GM18508 (cell line): ENCODE data around the gene TTLL1.
"Not testable (repeated sequence)": the region's sequence is repeated elsewhere in the genome, so short reads cannot be mapped to it uniquely, and the experiment has no call there.

Experiments used
- ATAC-seq: cut with Tn5 transposase; IDR thresholded peaks from one replicate; pipeline ENCODE4 v1.9.1; 2021; ENCODE audit warnings: moderate number of reproducible peaks; ENCODE audit not compliant: insufficient read depth, unreplicated experiment

The TTLL1 gene

DNA sequence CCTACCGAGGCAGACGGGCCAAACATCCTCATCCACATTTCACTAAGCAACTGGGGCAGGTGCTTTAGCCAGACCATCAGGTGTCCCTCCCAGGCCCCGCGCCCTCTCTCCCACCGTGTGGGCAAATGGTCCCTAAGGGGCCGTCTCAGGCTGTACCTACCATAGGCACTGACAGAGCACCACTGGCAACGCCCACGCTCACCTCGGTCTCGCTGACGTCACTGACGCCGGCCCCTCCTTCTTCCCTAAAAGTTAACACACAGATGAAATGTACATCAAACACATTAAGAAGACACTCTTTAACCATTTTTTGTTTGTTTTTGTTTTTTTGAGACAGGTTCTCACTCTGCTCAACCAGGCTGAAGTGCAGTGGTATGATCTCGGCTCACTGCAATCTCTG is 9.4 kb downstream of the TTLL1 start:
- no peak for ATAC-seq

DNA sequence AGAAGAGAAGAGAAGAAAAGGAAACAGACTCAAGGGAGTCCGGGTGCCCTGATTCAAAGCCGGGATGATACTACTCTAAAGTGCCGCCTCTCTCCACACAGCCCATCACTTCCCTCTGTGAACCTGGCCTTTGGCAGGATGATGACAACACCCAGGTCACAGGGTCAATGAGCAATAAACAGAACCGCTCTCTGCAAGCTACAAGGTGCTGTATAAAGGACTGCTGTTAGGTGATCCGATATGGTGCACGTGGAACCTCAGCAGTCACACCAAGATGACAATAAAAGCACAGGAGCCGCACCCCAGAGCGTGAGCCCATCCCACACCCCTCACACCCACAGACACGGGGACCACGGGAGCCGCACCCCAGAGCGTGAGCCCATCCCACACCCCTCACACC is 10.7 kb downstream of the TTLL1 start:
- ATAC-seq: no peak

DNA sequence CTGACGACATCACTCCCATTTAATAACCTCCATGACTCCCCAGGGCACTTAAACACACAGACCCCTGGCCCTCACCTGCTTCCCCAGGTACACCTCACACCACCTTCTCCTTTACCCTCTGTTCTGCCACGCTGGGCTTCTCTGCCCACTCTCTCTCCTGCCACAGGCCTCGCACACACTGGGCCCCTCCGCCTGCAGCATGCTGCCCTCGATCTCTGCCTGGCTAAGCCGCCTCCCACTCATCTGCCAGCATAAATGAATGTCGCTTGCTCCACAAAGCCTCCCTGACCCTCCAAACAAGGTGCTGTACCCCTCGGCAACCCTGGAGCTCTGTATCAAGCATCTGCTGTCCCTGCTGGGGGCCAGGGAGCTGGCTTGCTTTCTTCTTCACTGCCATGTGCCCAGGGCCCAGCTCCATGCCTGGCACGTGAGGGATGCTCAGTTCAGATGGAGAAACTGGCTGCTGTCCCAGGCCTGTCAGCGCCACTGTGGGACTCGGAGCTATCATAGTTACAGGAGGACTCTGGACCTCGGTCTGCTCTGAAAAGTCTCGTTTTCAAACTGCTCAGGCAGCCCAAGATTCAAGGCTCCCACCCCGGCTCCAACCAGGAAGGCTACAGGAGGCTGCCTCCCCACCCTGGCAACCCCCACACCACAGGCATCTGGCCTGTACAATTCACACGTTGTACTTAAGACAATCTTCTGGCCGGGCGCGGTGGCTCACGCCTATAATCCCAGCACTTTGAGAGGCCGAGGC is 11.9 kb downstream of the TTLL1 start:
- no peak for ATAC-seq

DNA sequence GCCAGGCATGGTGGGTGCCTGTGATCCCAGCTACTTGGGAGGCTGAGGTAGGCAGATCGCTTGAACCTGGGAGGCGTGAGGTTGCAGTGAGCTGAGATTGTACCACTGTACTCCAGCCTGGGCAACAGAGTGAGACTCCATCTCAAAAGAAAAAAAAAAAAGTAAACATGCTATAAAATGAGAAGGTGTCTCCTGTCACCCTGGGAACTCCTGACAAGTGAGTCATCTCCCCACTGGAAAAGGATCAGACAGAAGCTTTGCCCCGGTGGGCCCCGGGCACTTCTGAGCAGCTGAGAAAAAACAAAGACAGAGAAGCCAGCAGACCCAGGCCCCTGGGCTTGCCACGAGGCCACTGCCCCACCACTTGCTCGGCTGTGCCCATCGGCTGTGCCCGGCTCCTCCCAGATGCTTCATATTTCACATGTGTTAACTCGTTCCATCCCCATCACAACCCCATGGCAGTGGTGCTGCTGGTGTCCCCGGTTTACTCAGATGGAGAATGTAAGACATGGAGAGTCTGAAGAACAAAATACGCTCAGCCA is 22.3 kb downstream of the TTLL1 start:
- ATAC-seq: no peak

GRCh38 chr22:43066134-43066533 is 23.1 kb downstream of the TTLL1 start:
- no peak for ATAC-seq

GRCh38 chr22:43060183-43060582 is 29.0 kb downstream of the TTLL1 start:
- no peak for ATAC-seq

GRCh38 chr22:43057641-43058040 is 31.6 kb downstream of the TTLL1 start:
- no peak for ATAC-seq

DNA sequence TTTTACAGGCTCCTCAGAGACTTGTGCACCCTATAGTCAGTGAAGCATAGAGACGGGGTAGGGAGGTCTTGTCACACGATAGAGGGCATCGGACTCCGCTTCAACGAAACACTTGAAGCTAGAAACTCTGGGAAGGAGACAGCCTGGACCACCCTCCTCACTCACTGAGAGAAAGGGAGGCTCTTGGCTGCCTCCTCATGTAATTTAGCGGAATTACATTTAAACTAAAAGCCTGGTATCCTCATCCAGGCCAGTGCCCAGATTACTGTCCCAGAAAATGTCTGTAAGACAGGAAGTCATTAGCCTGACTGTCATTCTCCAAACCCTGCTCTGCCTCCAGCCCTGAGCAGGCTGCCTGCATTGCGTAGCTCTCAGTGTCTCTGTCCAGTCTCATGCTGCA is 36.0 kb downstream of the TTLL1 start:
- ATAC-seq: no peak

GRCh38 chr22:43050995-43051394 is 38.2 kb downstream of the TTLL1 start:
- no peak for ATAC-seq

- no peak for ATAC-seq
Measured at GRCh38 chr22:43047605-43048004, 41.6 kb downstream of the TTLL1 start.

DNA sequence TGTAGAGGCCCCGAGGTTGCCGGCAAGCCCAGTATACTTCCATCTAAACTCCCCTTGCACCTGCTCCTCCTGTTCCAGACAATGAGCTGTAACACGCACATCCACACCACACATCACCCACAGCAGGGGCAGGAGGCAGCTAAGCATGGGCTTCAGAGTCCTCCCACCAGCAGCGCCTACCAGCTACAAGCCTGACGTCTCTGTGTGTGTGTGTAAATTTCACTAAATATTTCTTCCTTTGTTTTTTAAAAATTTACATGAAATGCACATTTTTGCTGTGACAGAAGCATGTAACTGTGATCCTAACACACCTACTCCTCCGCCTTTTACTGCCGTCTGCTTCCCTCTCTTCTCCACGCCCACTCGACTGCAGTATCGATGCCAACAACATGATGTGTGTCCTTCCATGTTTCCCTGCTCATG is 44.9 kb downstream of the TTLL1 start:
- no peak for ATAC-seq

DNA sequence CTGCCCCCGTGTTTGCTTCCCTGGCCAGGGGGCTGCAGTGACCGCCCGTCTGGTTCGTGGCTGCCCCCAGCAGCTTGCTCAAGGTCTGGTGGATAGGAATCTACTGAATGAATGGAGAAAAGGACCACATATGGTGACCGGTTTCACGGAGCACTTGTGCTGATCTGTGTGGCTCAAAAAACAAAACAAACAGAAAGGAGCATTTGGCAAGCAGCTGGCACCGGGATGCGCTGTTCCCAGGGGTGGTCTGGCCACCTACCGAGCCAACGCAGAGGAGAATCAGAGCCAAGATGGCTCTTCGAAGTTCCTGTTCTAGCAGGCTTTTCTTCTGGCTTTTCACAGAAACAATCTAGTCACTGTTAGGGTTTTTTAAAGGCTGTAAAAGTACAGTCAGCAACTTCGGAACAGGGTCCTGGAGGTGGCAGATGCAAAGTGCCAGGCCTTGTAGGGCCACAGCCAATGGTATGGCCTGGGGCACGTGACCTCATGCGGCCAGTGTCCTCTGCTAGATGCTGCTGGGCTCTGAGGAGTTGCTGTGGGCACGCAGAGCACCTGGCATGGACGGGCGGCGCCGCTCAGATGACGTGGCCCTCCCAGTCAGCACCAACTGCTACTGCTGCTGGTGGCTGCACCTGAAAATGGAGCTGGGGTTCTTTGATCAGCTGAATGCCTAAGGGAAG is 47.0 kb downstream of the TTLL1 start:
- ATAC-seq: no peak

DNA sequence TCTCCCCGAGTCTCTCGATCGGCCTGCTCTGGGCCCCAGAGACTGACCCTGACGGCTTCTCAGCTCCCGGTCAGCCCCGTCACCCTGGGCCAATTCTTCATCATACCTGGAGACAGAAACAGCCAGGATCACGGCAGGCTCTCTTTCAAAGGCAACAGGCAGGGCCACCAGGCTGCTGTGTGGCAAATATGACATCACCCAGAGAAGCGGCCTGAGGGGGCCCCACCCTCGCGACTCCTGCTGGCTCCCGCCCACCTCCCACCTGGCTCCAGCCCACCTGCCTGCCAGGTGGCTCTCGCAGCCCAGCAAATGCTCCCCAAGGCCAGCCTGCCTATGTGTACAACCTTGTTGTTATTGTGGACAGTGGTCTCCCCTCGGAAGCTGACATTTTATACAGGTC is 49.4 kb downstream of the TTLL1 start:
- ATAC-seq: no peak

- ATAC-seq: no peak
Measured at GRCh38 chr22:43038325-43038724, 50.9 kb downstream of the TTLL1 start.

- no peak for ATAC-seq
Measured at GRCh38 chr22:43036282-43036829, 52.8 kb downstream of the TTLL1 start.

DNA sequence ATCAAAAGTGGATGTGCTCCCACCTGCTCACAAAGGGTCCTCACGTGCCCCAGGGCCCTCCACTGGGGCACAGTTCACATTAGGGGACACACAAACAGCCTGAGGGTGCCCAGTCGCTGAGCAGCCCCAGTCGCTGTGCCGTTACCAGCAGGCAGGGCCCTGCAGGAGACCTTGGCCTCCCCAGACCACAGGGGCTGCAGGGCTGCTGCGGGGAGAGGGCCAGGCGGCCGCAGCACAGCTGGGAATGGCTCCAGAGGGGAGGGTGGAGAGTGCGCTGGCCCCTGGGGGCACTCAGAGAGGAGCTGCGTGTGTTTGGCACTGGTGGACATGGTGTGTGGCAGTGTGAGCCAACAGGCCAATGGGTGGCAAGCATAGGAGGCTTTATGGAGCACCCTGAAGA is 53.9 kb downstream of the TTLL1 start:
- ATAC-seq: no peak

DNA sequence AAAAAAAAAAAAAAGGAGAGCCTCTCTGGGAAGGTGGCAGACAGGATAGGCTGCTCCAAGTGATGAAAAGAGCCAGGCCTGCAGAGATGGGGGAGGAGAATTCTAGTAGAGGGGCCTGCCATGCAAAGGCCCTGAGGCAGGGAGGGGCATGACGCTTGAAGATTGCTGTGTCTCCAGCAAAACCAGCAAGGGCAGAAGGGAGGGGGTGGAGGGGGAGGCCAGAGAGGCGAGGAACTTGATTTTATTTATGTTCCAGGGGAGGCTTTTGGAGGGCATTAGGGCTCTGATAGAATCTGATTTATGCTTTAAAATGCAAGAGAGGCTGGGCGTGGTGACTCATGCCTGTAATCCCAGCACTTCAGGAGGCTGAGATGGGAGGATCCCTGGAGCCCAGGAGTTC is 57.6 kb downstream of the TTLL1 start:
- no peak for ATAC-seq

DNA sequence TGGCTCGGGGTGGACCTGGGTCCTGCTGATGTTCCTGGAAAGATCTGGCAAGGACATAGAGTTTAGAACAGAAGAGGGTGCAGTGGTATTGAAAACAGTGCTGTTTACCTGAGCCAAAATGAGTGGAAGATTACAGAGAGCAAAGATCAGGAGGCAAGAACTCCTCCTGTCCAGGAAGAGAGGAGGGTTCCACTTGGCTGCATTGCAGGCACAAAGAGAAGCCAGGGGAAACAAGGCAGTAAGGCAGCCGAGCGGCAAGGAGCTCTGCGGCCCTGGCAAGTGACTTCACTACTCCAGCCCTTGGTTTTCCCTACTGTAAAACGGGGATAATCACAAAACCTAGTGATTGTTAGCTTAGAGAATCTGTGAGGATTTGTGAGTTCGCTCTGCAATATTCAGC is 70.6 kb downstream of the TTLL1 start:
- no peak for ATAC-seq

- no peak for ATAC-seq
Measured at GRCh38 chr22:43017525-43018460, 71.4 kb downstream of the TTLL1 start.

- ATAC-seq: not testable (repeated sequence)
Measured at GRCh38 chr22:43016150-43016549, 73.0 kb downstream of the TTLL1 start.
